GM19043 (cell line): ENCODE results near the gene ASB12.

Experiments used
- ATAC-seq: cut with Tn5 transposase; IDR thresholded peaks from one replicate; pipeline ENCODE4 v1.9.1; 2021; ENCODE audit warnings: low read depth; ENCODE audit not compliant: unreplicated experiment

ASB12 gene

GRCh38 chrX:64187762-64188150, 42.7 kb downstream of the ASB12 start:
- no peak for ATAC-seq

- no peak for ATAC-seq
These were observed 43.2 kb downstream of the ASB12 start for GRCh38 chrX:64186974-64187761.

- ATAC-seq: no peak
These were observed 46.0 kb downstream of the ASB12 start for GRCh38 chrX:64184396-64184795.

- ATAC-seq: no peak
These were observed 48.2 kb downstream of the ASB12 start for GRCh38 chrX:64182208-64182607.

- ATAC-seq: no peak
These were observed 53.5 kb downstream of the ASB12 start for GRCh38 chrX:64176876-64177275.
